Measurements from ENCODE around the gene DAZAP1.

DNA sequence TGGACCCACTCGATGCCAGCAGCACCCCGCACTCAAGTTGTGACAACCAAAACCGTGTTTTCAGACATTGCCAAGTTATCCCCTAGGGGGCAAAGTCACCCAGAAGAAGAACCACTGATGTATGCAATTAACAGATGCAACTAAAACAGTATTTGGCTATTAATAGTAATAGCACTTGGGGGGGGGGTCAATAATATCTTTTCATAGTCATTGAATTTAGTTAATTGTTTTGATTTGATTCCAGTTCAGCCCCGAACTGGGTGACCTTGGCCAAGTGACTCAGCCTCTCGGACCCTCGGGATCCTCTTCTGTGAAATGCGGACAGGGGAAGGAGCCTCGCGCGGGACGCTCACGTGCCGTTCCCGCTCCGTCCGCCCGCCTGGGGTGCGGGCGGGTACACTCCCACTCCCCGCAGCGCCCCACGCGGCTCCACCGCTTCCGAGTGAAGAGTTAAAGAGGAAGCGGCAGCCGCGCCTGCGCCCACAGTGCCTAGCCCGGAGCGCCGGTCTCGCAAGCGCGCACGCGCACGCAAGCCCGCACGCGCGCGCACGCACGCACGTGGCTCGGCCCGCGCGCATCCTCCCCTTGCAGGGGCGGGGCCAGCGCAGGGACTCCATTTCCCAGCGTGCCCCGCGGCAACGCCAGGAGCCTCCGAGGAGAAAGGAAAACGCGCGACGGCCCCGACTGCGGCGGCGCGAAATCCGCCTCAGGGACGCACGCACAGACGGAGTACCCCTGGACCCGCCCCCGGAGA lies 435 bp upstream of the DAZAP1 start:
- peak in 4 of 6 experiments; percentile 22 to 58 (median 44) for TF ChIP-seq CTCF (IDR thresholded peaks at IDR 0.05)
- TF ChIP-seq POLR2A (IDR thresholded peaks at IDR 0.05): no peak
